K562 (cell line): ENCODE measurements around the gene PRRT2. TPM values are rescaled to one million over a fixed set of nuclear protein-coding genes. Genes with fewer than 3 reads are reported as not detected.

Experiments
- CSDE1 ChIP-seq, 2 experiments: fragments of 450-650 bp; IDR thresholded peaks; 2 replicates each; pipeline ENCODE4 v1.6.1; 2016; ENCODE audit warnings: mild to moderate bottlenecking in 1 of 2
- E2F5 ChIP-seq: sonication (generic); formaldehyde crosslinking; IDR thresholded peaks from 2 replicates; pipeline ENCODE4 v1.8.0; 2022; ENCODE audit warnings: mild to moderate bottlenecking, missing genetic modification reagents
- E2F6 ChIP-seq, 2 experiments: IDR thresholded peaks; 2 replicates each; pipeline ENCODE4 v1.6.1; 2011; ENCODE audit warnings: borderline replicate concordance in 1 of 2, control low read depth in 1 of 2, low read depth in 1 of 2, low read length in 1 of 2, mild to moderate bottlenecking in 1 of 2, mixed read lengths in 1 of 2, moderate library complexity in 1 of 2; ENCODE audit not compliant: insufficient read depth in 1 of 2, insufficient read length in 1 of 2, poor library complexity in 1 of 2, severe bottlenecking in 1 of 2; ENCODE audit errors: extremely low read depth in 1 of 2
- E2F8 ChIP-seq: fragments of 450-650 bp; IDR thresholded peaks from 2 replicates; pipeline ENCODE4 v1.7.1; 2018; ENCODE audit warnings: mild to moderate bottlenecking, low read depth; ENCODE audit not compliant: partially characterized antibody
- GTF2A2 ChIP-seq: IDR thresholded peaks from 2 replicates; pipeline ENCODE4 v1.6.1; 2016; ENCODE audit warnings: mild to moderate bottlenecking, missing genetic modification characterization, missing compliant biosample characterization
- HMGN3 ChIP-seq: IDR thresholded peaks from 2 replicates; pipeline ENCODE4 v1.6.1; 2011; ENCODE audit warnings: borderline replicate concordance, low read depth, mild to moderate bottlenecking, mixed read lengths, low read length; ENCODE audit not compliant: insufficient read length; ENCODE audit errors: extremely low read depth
- MYBL2 ChIP-seq, 2 experiments: fragments of 450-650 bp in 1 of 2; sonication (generic) in 1 of 2; formaldehyde crosslinking in 1 of 2; IDR thresholded peaks; 2 replicates each; pipeline versions ENCODE4 v1.6.1 to v1.8.1; 2017 to 2022; ENCODE audit warnings: borderline replicate concordance in 1 of 2, inconsistent platforms in 1 of 2, low read depth in 1 of 2, mild to moderate bottlenecking in 1 of 2, missing genetic modification reagents in 1 of 2, moderate library complexity in 1 of 2
- PPARD ChIP-seq: fragments of 250-450 bp; sonication (Bioruptor Pico); IDR thresholded peaks from 2 replicates; pipeline ENCODE4 v1.8.0; 2022; ENCODE audit warnings: inconsistent platforms, mild to moderate bottlenecking, moderate library complexity
- RAD51 ChIP-seq: fragments of 450-650 bp; IDR thresholded peaks from 2 replicates; pipeline ENCODE4 v1.7.1; 2016; ENCODE audit warnings: low read depth, mild to moderate bottlenecking, borderline replicate concordance
- RBM22 ChIP-seq: fragments of 200-400 bp; formaldehyde crosslinking; IDR thresholded peaks from 2 replicates; pipeline ENCODE4 v1.6.1; 2018; ENCODE audit warnings: low read length, low read depth; ENCODE audit not compliant: poor library complexity, severe bottlenecking
- TAF1 ChIP-seq: IDR thresholded peaks from 2 replicates; pipeline ENCODE4 v1.6.1; 2011; ENCODE audit warnings: mild to moderate bottlenecking, low read length, moderate library complexity; ENCODE audit not compliant: insufficient read depth, control insufficient read depth, severe bottlenecking; ENCODE audit errors: extremely low read depth
- WHSC1 ChIP-seq: IDR thresholded peaks from one replicate; pipeline ENCODE4 v1.6.1; 2012; ENCODE audit warnings: low read length, control low read depth, inconsistent platforms
- YBX1 ChIP-seq: fragments of 450-650 bp; IDR thresholded peaks from 2 replicates; pipeline ENCODE4 v1.7.1; 2016; ENCODE audit warnings: mild to moderate bottlenecking
- ZC3H11A ChIP-seq: IDR thresholded peaks from 2 replicates; pipeline ENCODE4 v1.6.1; 2012; ENCODE audit warnings: low read depth, low read length, improper control_type of control experiment
- ZC3H8 ChIP-seq: fragments of 450-650 bp; IDR thresholded peaks from 2 replicates; pipeline ENCODE4 v1.6.1; 2017
- ZFPM2 ChIP-seq: fragments of 250-450 bp; sonication (Bioruptor Pico); IDR thresholded peaks from 2 replicates; pipeline ENCODE4 v1.5.1; 2022; ENCODE audit warnings: mild to moderate bottlenecking
- ZKSCAN3 ChIP-seq: fragments of 250-450 bp; sonication (Bioruptor Pico); IDR thresholded peaks from 2 replicates; pipeline ENCODE4 v1.4.0; 2020
- ZNF232 ChIP-seq: sonication (generic); formaldehyde crosslinking; IDR thresholded peaks from 2 replicates; pipeline ENCODE4 v1.8.0; 2022; ENCODE audit warnings: mild to moderate bottlenecking, missing genetic modification reagents
- ZNF347 ChIP-seq: fragments of 450-650 bp; formaldehyde crosslinking; IDR thresholded peaks from 2 replicates; pipeline ENCODE4 v1.4.0; 2020; ENCODE audit warnings: low read depth, mild to moderate bottlenecking, moderate library complexity
- ZNF445 ChIP-seq: fragments of 250-450 bp; sonication (Bioruptor Pico); IDR thresholded peaks from 2 replicates; pipeline ENCODE4 v1.4.0; 2020; ENCODE audit warnings: low read depth, mild to moderate bottlenecking, moderate library complexity
- ZNF507 ChIP-seq: conservative IDR thresholded peaks from 2 replicates; pipeline ENCODE4 v1.6.1; 2017; ENCODE audit warnings: missing genetic modification characterization, missing compliant biosample characterization
- ZNF586 ChIP-seq: fragments of 450-650 bp; formaldehyde crosslinking; conservative IDR thresholded peaks from 2 replicates; pipeline ENCODE4 v1.4.0; 2020; ENCODE audit warnings: mild to moderate bottlenecking, moderate library complexity
- polyA plus RNA-seq, 8 experiments: library from polyadenylated mRNA; depleted of rRNA in 4 of 8; stranded (reverse) in 5 of 8; unstranded in 3 of 8; fragments of >200 nt; fragmentation: Nextera tagmentation in 2 of 8; fragmentation: Illumina TruSeq in 1 of 8; extraction: Ambion mirVana in 2 of 8; extraction: Trizol in 1 of 8; gene quantifications; 2 replicates each; pipeline versions ENCODE4 v1.2.1 to v1.2.3, GENCODE V29; 2011 to 2014; ENCODE audit warnings: inconsistent platforms in 1 of 8, missing spikeins in 1 of 8
- total RNA-seq, 7 experiments: library from RNA; depleted of rRNA in 6 of 7; stranded (reverse); fragments of >200 nt in 6 of 7; fragmentation: Illumina TruSeq in 2 of 7; extraction: Trizol in 2 of 7; gene quantifications; 2 replicates each; pipeline versions ENCODE4 v1.2.1 to v1.2.3, GENCODE V29; 2011 to 2021; ENCODE audit warnings: low replicate concordance in 1 of 7

The PRRT2 gene
- total and polyA plus RNA-seq, 9 of the 15 experiments (the other 6 are each of a cell fraction or from before 2014, with no cell fraction given), result 0.11 to 1.0 (median 0.42) TPM; not detected in 2

GRCh38 chr16:29806641-29807425 is 5.2 kb upstream of the PRRT2 start (continued):
- TF ChIP-seq MYBL2 (IDR thresholded peaks at IDR 0.05; ENCODE audit: low read depth) (no peak), MYBL2 (CRISPR knock-in tag; IDR thresholded peaks at IDR 0.05; ENCODE audit: borderline replicate concordance) (no peak), RAD51 (no peak), ZNF445 (CRISPR knock-in tag) (no peak), ZC3H8 (no peak), PPARD (CRISPR knock-in tag) (no peak), ZC3H11A (no peak), ZNF347 (CRISPR knock-in tag) (no peak), CSDE1 (IDR thresholded peaks at IDR 0.05) (no peak), ZFPM2 (CRISPR knock-in tag) (no peak), WHSC1 (no peak), GTF2A2 (tag) (no peak), E2F6 (IDR thresholded peaks at IDR 0.05; ENCODE audit: borderline replicate concordance in 1 of 2, extremely low read depth in 1 of 2, insufficient read depth in 1 of 2, insufficient read length in 1 of 2, low read depth in 1 of 2, low read length in 1 of 2, poor library complexity in 1 of 2, severe bottlenecking in 1 of 2) (peak; percentile 73 to 91), YBX1 (no peak), ZNF232 (CRISPR knock-in tag) (no peak), E2F5 (CRISPR knock-in tag) (no peak), RBM22 (no peak), ZKSCAN3 (CRISPR knock-in tag) (no peak), HMGN3 (no peak), TAF1 (peak; percentile 67), ZNF507 (no peak), E2F8 (peak; percentile 38), ZNF586 (CRISPR knock-in tag) (no peak)
